ENCODE data around the gene SUSD5. TPM values are rescaled to one million over a fixed set of nuclear protein-coding genes. Genes with fewer than 3 reads are reported as not detected.

SUSD5 gene
- total RNA-seq, 1 experiment from 2014 or later, result 16.3 TPM

DNA sequence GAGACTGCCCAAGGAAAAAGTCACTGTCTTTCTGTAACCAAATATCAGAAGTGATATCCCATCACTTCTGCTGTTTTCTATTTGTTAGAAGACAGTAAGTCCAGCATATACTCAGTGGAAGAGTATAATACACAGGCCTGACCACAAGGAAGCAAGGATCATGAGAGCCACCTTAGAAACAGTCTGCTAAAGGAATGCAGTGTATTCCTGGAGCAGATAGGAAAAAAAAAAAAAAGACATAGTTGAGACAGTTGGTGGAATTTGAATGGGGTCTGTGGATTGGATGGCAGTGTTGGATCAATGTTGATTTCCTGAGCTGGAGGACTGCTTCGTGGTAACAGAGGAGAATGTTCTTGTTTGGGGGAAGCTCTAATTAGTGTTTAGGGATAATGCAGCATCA lies 32.1 kb upstream of the SUSD5 start:
- Histone ChIP-seq H3K9me3 (ENCODE audit: control insufficient read depth, insufficient read depth, low read depth, low read length) (no peaks in the 10 kb centered on the region), H3K4me1 (ENCODE audit: control insufficient read depth, insufficient read depth, low read length) (no peaks in the 10 kb centered on the region), H3K27ac (ENCODE audit: low read length) (no peak overlapping the region), H3K36me3 (ENCODE audit: control insufficient read depth, insufficient read depth, low read length) (no peaks in the 10 kb centered on the region), H3K4me3 (ENCODE audit: low read depth in 2 of 2, low read length in 2 of 2) (no peak overlapping the region), H3K27me3 (ENCODE audit: control insufficient read depth, insufficient read depth, low read length) (no peaks in the 10 kb centered on the region)
- BruUV-seq (replicated peaks), result no TSS peak
- intact Hi-C loops (cut with micrococcal nuclease; ENCODE audit: unreplicated experiment), result no loop called here
- CTCF ChIA-PET, result no interaction called here
- ATAC-seq, result no peak
- POLR2A ChIA-PET, result no interaction called here
- DNase-seq (ENCODE audit: low read depth, low spot score), result no peak
- in situ Hi-C loops (cut with HindIII; ENCODE audit: low pct_unique_long_range_greater_than_20kb, low sequenced_read_pairs), result no loop called here
- no peak for TF ChIP-seq POLR2AphosphoS5 (IDR thresholded peaks at IDR 0.05; ENCODE audit: low read depth, low read length)
- no peak for TF ChIP-seq SIN3A (IDR thresholded peaks at IDR 0.05; ENCODE audit: borderline replicate concordance, insufficient read depth, low read depth, low read length)
- TF ChIP-seq, protein P1, sequence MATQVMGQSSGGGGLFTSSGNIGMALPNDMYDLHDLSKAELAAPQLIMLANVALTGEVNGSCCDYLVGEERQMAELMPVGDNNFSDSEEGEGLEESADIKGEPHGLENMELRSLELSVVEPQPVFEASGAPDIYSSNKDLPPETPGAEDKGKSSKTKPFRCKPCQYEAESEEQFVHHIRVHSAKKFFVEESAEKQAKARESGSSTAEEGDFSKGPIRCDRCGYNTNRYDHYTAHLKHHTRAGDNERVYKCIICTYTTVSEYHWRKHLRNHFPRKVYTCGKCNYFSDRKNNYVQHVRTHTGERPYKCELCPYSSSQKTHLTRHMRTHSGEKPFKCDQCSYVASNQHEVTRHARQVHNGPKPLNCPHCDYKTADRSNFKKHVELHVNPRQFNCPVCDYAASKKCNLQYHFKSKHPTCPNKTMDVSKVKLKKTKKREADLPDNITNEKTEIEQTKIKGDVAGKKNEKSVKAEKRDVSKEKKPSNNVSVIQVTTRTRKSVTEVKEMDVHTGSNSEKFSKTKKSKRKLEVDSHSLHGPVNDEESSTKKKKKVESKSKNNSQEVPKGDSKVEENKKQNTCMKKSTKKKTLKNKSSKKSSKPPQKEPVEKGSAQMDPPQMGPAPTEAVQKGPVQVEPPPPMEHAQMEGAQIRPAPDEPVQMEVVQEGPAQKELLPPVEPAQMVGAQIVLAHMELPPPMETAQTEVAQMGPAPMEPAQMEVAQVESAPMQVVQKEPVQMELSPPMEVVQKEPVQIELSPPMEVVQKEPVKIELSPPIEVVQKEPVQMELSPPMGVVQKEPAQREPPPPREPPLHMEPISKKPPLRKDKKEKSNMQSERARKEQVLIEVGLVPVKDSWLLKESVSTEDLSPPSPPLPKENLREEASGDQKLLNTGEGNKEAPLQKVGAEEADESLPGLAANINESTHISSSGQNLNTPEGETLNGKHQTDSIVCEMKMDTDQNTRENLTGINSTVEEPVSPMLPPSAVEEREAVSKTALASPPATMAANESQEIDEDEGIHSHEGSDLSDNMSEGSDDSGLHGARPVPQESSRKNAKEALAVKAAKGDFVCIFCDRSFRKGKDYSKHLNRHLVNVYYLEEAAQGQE (IDR thresholded peaks at IDR 0.05; ENCODE audit: insufficient read depth in 1 of 2, low read depth in 2 of 2, low read length in 1 of 2), result no peak
- no peak for TF ChIP-seq CTCF (IDR thresholded peaks at IDR 0.05)
- no peak for TF ChIP-seq TCF7L2 (IDR thresholded peaks at IDR 0.05; ENCODE audit: low read depth, low read length)

GRCh38 chr3:33246786-33247185 lies 28.2 kb upstream of the SUSD5 start:
- in situ Hi-C loops (cut with HindIII; ENCODE audit: low pct_unique_long_range_greater_than_20kb, low sequenced_read_pairs) (no loop called here), intact Hi-C loops (cut with micrococcal nuclease; ENCODE audit: unreplicated experiment) (no loop called here)
- no TSS peak for BruUV-seq (replicated peaks)
- no peak overlapping the region for H3K4me3 ChIP-seq (ENCODE audit: low read depth in 2 of 2, low read length in 2 of 2)
- H3K4me1 ChIP-seq (ENCODE audit: control insufficient read depth, insufficient read depth, low read length), result no peaks in the 10 kb centered on the region
- DNase-seq (ENCODE audit: low read depth, low spot score), result no peak
- TF ChIP-seq SIN3A (IDR thresholded peaks at IDR 0.05; ENCODE audit: borderline replicate concordance, insufficient read depth, low read depth, low read length), result no peak
- no peak for TF ChIP-seq TCF7L2 (IDR thresholded peaks at IDR 0.05; ENCODE audit: low read depth, low read length)
- TF ChIP-seq CTCF (IDR thresholded peaks at IDR 0.05), result no peak
- TF ChIP-seq, protein P1 (IDR thresholded peaks at IDR 0.05; ENCODE audit: insufficient read depth in 1 of 2, low read depth in 2 of 2, low read length in 1 of 2), result no peak
- TF ChIP-seq POLR2AphosphoS5 (IDR thresholded peaks at IDR 0.05; ENCODE audit: low read depth, low read length), result no peak
- no peak for ATAC-seq
- ChIA-PET POLR2A (no interaction called here), CTCF (no interaction called here)
- H3K27me3 ChIP-seq (ENCODE audit: control insufficient read depth, insufficient read depth, low read length), result no peaks in the 10 kb centered on the region
- H3K9me3 ChIP-seq (ENCODE audit: control insufficient read depth, insufficient read depth, low read depth, low read length), result no peaks in the 10 kb centered on the region
- no peak overlapping the region for H3K27ac ChIP-seq (ENCODE audit: low read length)
- H3K36me3 ChIP-seq (ENCODE audit: control insufficient read depth, insufficient read depth, low read length), result no peaks in the 10 kb centered on the region
